IMR-90 (cell line): ENCODE results near the gene HOXA3.

Source experiments
- CEBPB ChIP-seq: IDR thresholded peaks from 2 replicates; pipeline ENCODE4 v1.6.1; 2012; ENCODE audit warnings: low read depth, low read length, improper control_type of control experiment
- CHD1 ChIP-seq: IDR thresholded peaks from 2 replicates; pipeline ENCODE4 v1.6.1; 2012; ENCODE audit warnings: low read depth, low read length, improper control_type of control experiment
- CTCF ChIP-seq: conservative IDR thresholded peaks from 2 replicates; pipeline ENCODE4 v1.5.1; 2012; ENCODE audit warnings: mild to moderate bottlenecking, low read depth, low read length, improper control_type of control experiment
- FOS ChIP-seq: fragments of 150-350 bp; IDR thresholded peaks from 2 replicates; pipeline ENCODE4 v1.6.1; 2016; ENCODE audit warnings: low read depth, low read length
- MAFK ChIP-seq: IDR thresholded peaks from 2 replicates; pipeline ENCODE4 v1.6.1; 2012; ENCODE audit warnings: low read depth, low read length, improper control_type of control experiment
- MAZ ChIP-seq: IDR thresholded peaks from 2 replicates; pipeline ENCODE4 v1.6.1; 2012; ENCODE audit warnings: low read depth, mild to moderate bottlenecking, low read length, improper control_type of control experiment, moderate library complexity, borderline replicate concordance
- POLR2A ChIP-seq: IDR thresholded peaks from 2 replicates; pipeline ENCODE4 v1.6.1; 2012; ENCODE audit warnings: mild to moderate bottlenecking, low read depth, low read length
- RAD21 ChIP-seq: IDR thresholded peaks from 2 replicates; pipeline ENCODE4 v1.6.1; 2012; ENCODE audit warnings: low read length, improper control_type of control experiment
- RCOR1 ChIP-seq: IDR thresholded peaks from 2 replicates; pipeline ENCODE4 v1.6.1; 2012; ENCODE audit warnings: mild to moderate bottlenecking, low read length, improper control_type of control experiment; ENCODE audit not compliant: insufficient replicate concordance
- RFX5 ChIP-seq: IDR thresholded peaks from 2 replicates; pipeline ENCODE4 v1.8.0; 2012; ENCODE audit warnings: low read depth, mild to moderate bottlenecking, low read length, moderate library complexity
- TF ChIP-seq, protein P1 (sequence below): fragments of 150-350 bp; IDR thresholded peaks from 2 replicates; pipeline ENCODE4 v1.6.1; 2017; ENCODE audit warnings: mild to moderate bottlenecking, antibody characterized with exemption, low read length, low read depth

DNA sequence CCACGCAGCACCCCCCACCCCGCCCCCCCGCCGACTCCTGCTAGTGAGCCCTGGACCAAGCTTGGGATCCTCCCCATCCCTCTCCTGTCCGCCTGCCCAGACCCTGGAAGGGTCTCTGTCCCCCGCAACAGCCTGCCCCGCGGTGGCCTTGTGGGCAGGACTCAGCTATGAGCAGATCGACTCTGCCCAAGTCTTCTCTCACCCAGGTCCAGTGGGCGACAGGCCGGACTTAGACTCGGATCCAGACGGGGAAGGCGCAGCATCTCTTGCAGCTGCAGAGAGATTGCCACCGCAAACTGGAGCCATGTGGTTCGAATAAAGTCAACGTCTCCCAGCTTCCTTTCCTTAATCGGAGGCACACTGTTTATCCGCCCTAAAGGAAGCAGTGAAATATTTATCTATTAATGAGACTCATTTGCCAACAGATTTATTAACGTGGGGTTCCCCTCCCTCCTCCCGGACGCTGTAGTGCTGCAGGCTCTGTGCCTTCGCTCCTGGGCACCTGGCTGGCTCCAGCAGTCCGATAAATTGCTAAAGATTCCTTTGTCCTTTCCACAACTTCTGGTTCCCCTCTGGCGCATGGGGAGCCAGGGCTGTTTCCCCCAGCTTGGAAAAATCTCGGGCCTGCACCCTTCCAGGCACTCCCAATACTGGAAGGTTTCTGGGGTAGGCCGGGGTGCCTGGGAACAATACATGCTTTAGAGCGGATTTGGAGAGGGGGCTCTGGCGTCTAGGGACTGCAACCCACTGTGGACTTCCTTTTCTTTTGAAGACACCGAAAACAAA lies 4.7 kb upstream of the HOXA3 start:
- TF ChIP-seq CEBPB: no peak
- no peak for TF ChIP-seq CTCF
- no peak for TF ChIP-seq CHD1
- TF ChIP-seq POLR2A: no peak
- TF ChIP-seq RFX5: no peak
- no peak for TF ChIP-seq MAFK
- no peak for TF ChIP-seq RAD21
- TF ChIP-seq, protein P1, sequence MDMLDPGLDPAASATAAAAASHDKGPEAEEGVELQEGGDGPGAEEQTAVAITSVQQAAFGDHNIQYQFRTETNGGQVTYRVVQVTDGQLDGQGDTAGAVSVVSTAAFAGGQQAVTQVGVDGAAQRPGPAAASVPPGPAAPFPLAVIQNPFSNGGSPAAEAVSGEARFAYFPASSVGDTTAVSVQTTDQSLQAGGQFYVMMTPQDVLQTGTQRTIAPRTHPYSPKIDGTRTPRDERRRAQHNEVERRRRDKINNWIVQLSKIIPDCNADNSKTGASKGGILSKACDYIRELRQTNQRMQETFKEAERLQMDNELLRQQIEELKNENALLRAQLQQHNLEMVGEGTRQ: no peak
- no peak for TF ChIP-seq MAZ
- no peak for TF ChIP-seq RCOR1
- no peak for TF ChIP-seq FOS
